Posterior cingulate gyrus (tissue), 11 donors: ENCODE results near the gene SLC16A3.

Experiments used
- DNase-seq, 10 donors: peaks; one replicate each; pipeline versions ENCODE4 v3.0.0 to v3.0.0-alpha.2; 2020 to 2021; ENCODE audit warnings: mixed read lengths in 3 of 10
- intact Hi-C: fragments of 100-400 bp; cut with DNase I; formaldehyde crosslinking; loops from one replicate; pipeline ENCODE4 v1.15.1; 2023

The SLC16A3 gene

GRCh38 chr17:82235056-82235774, 6.4 kb downstream of the SLC16A3 start:
- peak in 1 of 10 donors; percentile 72 for DNase-seq
- intact Hi-C loops: loop anchor here (5.0 kb wide), 1 partner anchor 87 kb away; no protein-coding TSS in a partner anchor

DNA sequence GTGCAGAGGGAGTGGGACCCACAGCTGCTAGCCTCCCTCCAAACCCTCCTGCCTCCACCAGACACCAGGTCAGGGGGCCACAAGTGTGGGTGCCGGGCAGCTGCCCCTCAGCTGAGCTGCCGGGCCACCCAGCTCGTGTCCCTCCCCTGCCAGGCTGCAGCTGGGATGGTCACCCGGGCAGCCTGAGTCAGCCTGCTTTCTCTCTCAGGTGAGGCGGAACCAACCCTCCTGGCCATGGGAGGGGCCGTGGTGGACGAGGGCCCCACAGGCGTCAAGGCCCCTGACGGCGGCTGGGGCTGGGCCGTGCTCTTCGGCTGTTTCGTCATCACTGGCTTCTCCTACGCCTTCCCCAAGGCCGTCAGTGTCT, 6.9 kb downstream of the SLC16A3 start:
- intact Hi-C loops: loop anchor here (5.0 kb wide), 1 partner anchor 87 kb away; no protein-coding TSS in a partner anchor
- peak in 3 of 10 donors; percentile 6 to 84 (median 8) for DNase-seq

DNA sequence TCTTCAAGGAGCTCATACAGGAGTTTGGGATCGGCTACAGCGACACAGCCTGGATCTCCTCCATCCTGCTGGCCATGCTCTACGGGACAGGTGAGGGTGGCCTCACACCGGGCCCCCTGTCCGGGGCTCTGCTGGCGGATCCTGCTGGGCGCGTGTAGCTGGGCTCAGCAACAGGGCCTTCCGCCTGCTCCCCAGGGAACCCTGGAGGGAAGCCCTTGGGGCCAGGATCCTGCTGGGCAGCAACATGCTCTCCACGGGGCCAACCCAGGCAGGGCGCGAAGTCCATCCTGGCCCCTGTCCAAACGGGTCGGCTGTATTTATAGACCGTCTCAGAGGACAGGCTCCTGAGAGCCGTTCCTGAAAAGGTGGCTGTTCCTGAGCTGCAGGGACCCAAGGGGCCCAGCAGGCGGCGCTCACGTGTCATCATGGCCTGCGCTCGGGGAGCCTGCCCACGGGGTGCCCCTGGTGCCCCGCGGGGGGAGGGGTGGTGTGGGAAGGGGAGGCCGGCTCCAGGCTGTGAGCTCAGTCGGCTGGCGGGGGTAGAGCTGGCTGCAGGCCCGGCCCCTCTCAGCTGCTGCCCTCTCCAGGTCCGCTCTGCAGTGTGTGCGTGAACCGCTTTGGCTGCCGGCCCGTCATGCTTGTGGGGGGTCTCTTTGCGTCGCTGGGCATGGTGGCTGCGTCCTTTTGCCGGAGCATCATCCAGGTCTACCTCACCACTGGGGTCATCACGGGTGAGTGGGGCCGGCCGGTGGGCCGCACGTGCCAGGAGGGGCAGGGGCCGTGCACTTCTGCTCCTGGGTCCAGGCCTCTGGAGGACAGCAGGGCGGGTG, 7.5 kb downstream of the SLC16A3 start:
- DNase-seq: peak in 6 of 10 donors; percentile 63 to 95 (median 76)
- intact Hi-C loops: loop anchor here (5.0 kb wide), 1 partner anchor 86 kb away; no protein-coding TSS in a partner anchor

DNA sequence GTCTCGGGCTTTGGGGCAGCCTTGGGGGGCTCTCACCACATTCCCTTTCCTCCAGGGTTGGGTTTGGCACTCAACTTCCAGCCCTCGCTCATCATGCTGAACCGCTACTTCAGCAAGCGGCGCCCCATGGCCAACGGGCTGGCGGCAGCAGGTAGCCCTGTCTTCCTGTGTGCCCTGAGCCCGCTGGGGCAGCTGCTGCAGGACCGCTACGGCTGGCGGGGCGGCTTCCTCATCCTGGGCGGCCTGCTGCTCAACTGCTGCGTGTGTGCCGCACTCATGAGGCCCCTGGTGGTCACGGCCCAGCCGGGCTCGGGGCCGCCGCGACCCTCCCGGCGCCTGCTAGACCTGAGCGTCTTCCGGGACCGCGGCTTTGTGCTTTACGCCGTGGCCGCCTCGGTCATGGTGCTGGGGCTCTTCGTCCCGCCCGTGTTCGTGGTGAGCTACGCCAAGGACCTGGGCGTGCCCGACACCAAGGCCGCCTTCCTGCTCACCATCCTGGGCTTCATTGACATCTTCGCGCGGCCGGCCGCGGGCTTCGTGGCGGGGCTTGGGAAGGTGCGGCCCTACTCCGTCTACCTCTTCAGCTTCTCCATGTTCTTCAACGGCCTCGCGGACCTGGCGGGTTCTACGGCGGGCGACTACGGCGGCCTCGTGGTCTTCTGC, 8.4 kb downstream of the SLC16A3 start:
- intact Hi-C loops: loop anchor here (5.0 kb wide), 1 partner anchor 85 kb away; no protein-coding TSS in a partner anchor
- peak in 2 of 10 donors; percentile 72 to 79 for DNase-seq

- intact Hi-C loops: loop anchor here (5.0 kb wide), 1 partner anchor 84 kb away; no protein-coding TSS in a partner anchor
- peak in 2 of 10 donors; percentile 78 to 89 for DNase-seq
These were observed 9.1 kb downstream of the SLC16A3 start for GRCh38 chr17:82237746-82238471.

DNA sequence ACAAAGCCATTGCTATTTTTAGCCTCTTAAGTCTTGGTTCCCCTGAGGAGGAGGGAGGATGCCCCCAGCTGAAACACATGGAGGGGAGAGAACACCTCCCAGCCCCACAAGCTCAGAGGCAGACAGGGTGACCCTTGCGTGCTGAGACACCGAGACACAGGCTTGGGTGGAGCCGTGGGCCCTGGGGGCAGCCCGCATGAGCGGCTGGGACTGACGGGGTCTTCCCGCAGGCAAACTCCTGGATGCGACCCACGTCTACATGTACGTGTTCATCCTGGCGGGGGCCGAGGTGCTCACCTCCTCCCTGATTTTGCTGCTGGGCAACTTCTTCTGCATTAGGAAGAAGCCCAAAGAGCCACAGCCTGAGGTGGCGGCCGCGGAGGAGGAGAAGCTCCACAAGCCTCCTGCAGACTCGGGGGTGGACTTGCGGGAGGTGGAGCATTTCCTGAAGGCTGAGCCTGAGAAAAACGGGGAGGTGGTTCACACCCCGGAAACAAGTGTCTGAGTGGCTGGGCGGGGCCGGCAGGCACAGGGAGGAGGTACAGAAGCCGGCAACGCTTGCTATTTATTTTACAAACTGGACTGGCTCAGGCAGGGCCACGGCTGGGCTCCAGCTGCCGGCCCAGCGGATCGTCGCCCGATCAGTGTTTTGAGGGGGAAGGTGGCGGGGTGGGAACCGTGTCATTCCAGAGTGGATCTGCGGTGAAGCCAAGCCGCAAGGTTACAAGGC, 9.8 kb downstream of the SLC16A3 start:
- peak in 8 of 10 donors; percentile 66 to 97 (median 77) for DNase-seq
- intact Hi-C loops: loop anchor here (5.0 kb wide), 1 partner anchor 84 kb away; no protein-coding TSS in a partner anchor

DNA sequence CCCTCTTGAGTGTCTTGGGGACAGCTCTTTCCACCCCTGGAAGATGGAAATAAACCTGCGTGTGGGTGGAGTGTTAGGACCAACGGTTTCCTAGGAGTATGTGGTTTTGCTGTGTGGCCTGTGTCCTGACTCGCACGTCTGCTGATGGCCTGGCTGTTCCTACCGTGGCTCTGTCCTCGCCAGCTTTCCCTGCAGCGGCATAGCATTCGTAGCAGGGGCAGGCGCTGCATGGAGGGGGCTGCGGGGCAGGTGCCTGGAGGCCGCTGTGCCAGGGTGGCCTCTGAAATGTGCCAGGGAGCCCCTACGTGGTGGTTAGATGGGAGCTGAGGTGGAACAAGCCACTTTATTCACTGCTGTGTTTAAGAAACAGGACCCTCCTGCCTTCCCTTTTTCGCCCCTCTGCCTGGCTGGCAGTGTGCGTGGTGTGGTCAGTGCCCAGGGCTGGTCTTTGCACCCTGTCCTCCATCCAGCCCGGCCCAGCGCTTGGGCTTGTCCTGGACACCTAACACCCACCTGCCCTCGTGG, 10.6 kb downstream of the SLC16A3 start:
- no peak for DNase-seq
- intact Hi-C loops: loop anchor here (5.0 kb wide), 1 partner anchor 83 kb away; no protein-coding TSS in a partner anchor

DNA sequence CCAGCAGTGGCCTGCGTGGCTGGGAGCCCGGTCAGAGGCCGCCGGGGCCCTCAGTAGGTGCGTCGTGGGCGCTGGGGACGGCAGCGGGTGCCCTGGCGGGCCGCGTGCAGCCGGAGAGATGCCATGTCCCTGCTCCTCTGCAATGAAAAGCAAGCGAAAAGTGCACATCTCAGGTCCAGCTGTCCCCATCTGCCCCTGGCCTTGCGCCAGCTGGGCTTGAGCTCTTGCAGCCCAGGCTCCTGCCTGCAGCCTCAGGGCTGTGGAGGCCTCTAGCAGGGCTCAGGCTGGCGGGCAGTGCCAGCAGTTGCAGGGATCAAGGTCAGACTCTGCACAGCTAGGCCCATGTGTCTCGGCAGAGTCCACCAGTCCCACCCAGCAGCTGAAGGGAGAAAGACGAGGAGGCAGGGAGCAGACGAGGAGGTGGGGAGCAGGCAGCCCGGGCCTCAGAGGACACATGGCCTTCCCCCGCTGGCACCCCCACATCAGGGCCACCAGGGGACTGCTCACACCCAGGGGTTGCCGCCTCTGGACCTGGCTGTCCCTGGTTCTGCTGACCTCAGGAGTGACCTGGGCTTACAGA, 11.2 kb downstream of the SLC16A3 start:
- DNase-seq: peak in 2 of 10 donors; percentile 65 to 92
- intact Hi-C loops: loop anchor here (5.0 to 10.0 kb wide), 3 partner anchors 55 to 175 kb away; partner anchors contain the start of genes HEXD and OGFOD3

GRCh38 chr17:82240506-82241182, 11.8 kb downstream of the SLC16A3 start:
- peak in 1 of 10 donors; percentile 57 for DNase-seq
- intact Hi-C loops: loop anchor here (10.0 kb wide), 2 partner anchors 54 to 174 kb away; partner anchors contain the start of genes HEXD and OGFOD3

DNA sequence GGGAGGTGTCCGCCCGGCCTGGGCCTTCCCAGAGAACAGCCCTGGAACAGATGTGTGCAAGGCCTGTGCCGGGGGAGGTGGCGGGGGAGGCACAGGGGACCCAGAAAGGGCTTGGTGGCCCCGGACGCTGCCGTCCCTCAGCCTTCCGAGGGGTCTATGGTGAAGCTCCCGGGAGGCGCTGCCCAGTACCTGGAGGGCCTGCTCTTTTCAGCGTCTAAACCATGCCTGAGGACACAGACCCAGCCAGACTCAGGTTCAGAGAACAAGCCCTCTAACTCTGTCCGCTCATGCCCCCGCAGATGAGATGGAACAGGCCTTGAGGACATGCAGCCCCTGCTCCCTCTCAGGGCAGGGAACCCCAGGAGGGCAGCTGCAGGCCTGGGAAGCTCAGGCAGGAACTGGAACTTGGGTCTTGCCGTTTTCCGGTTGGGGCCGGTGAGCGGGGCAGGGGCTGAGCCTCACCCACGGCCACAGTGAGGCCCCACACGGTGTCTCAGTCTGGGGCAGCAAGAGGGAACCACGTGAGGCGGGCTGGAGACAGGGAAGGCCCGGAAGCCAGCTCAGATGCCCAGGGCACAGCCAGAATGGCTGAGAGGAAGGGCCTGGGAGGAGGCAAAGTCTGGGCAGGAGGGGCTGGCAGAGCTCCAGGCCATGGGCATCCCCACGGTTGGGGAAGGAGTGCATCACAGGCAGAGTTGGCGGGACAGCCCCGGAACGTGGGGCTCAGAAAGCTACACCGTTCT, 12.5 kb downstream of the SLC16A3 start:
- peak in 7 of 10 donors; percentile 49 to 93 (median 61) for DNase-seq
- intact Hi-C loops: loop anchor here (10.0 kb wide), 2 partner anchors 53 to 173 kb away; partner anchors contain the start of genes HEXD and OGFOD3

- intact Hi-C loops: loop anchor here (10.0 kb wide), 2 partner anchors 53 to 173 kb away; partner anchors contain the start of genes HEXD and OGFOD3
- DNase-seq: peak in 1 of 10 donors; percentile 67
These were observed 13.3 kb downstream of the SLC16A3 start for GRCh38 chr17:82241926-82242697.

DNA sequence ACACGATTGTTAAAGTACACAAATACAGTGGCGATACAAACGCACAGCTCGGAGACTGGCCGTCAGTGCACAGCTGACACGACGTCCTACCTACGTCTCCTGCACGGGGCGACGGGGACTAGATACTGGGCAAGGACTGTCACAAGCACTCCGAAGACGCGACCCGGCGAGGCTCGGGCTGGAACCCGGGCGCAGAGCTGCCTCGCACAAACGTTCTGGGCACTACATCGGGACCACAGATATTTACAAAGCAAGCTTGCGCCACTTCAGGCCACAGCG, 13.8 kb downstream of the SLC16A3 start:
- DNase-seq: peak in 1 of 10 donors; percentile 82
- intact Hi-C loops: loop anchor here (10.0 kb wide), 2 partner anchors 52 to 172 kb away; partner anchors contain the start of genes HEXD and OGFOD3

DNA sequence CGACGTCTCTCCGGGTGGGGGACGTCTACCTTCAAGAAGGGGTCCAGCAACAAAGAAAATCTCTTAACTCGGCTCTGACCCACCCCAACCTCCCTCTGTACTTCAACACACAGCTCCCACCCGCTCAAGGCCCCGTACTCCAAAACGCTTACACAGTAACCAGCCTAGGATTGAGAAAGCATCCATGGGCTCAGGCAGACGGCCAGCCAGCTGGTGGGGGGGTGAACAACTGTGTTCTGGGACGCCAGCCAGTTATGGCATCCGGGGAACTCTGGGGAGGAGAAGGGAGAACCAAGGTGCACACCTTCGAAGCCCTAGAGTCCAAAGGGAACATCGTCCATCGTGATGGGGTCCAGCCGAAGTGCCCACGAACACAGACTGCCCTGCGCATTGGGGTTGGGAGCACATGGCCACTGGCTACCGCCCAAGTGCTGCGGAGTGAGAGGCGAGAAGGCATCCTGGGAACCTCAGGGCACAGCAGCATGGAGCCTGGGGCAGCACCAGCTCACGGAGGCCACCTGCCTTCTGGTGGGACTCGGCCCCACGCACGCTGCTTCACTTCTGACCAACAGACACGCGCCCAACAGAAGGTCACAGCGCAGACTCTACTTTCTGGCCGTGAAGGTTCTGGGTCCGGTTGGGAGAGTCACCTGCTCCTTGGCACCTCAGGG, 14.3 kb downstream of the SLC16A3 start:
- intact Hi-C loops: loop anchor here (10.0 kb wide), 2 partner anchors 52 to 172 kb away; partner anchors contain the start of genes HEXD and OGFOD3
- peak; percentile 79 to 97 (median 88) for DNase-seq

- DNase-seq: peak in 1 of 10 donors; percentile 62
- intact Hi-C loops: loop anchor here (10.0 kb wide), 2 partner anchors 51 to 171 kb away; partner anchors contain the start of genes HEXD and OGFOD3
These were observed 15.0 kb downstream of the SLC16A3 start for GRCh38 chr17:82243648-82244412.
